HG03039 (cell line): ENCODE measurements around the gene ZP1.

ENCODE experiments used
- ATAC-seq: cut with Tn5 transposase; IDR thresholded peaks from one replicate; pipeline ENCODE4 v1.9.1; 2021; ENCODE audit warnings: mild to moderate bottlenecking, moderate library complexity; ENCODE audit not compliant: unreplicated experiment

The ZP1 gene

GRCh38 chr11:60858731-60859464, 8.4 kb upstream of the ZP1 start:
- no peak for ATAC-seq

DNA sequence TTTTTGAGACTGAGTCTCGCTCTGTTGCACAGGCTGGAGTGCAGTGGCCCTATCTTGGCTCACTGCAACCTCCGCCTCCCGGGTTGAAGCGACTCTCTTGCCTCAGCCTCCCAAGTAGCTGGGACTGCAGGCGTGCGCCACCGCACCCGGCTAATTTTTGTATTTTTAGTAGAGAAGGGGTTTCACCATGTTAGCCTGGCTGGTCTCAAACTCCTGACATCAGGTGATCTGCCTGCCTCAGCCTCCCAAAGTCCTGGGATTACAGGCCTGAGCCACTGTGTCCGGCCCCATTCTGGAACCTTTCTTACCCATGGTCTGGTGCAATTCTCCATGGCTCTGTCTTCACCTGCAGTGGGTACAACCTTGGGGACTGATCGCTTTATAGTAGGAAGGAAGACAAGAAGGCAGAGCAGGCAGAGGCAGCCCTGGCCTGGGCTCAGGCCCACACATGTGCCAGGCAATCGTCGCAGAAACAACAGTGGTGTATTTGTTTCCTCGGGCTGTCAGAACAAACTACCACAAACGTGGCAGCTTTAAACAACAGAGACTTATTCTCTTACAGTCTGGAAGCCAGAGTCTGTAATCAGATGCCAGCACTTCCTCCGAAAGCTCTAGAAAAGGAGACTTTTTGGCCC, 7.6 kb upstream of the ZP1 start:
- no peak for ATAC-seq

DNA sequence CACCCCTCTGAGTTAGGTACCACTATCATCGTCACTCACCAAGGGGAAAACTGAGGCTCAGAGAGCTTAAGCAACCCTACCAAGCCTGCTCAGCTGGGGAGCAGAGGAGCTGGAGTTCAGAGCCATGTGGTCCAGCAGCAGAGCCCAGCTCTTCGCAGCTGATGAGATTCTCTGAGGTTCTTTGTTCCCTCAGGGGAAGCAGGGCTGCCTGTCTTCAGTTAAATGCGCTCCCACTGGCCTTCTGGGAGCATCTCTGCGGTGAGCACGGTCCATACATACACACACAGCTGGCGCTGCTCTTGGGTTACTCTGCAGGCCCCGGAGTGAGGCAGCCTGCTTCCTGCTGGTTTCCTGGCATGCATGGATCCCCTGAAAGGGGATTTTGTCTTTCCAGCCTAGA, 6.4 kb upstream of the ZP1 start:
- ATAC-seq = no peak

DNA sequence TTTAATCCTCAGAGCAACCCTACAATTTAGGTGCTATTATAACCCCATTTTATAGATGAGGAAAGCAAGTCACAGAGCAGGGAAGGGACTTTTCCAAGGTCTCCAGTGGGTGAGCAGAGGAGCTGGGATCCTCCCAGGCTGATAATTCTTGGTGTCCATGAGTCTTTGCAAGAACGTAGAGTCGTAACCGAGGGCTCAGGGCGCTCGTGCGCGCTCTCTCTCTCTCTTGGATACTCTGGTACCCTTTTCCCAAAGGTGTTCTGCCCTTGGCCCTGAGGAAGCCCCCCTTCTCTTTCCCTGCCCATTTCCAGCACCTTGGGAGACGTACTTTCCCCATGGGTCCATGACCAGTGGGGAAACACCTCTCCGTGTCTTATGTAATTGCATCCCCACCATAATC, 5.2 kb upstream of the ZP1 start:
- no peak for ATAC-seq

- ATAC-seq = no peak
These were observed 3.5 kb upstream of the ZP1 start for GRCh38 chr11:60863550-60864521.

DNA sequence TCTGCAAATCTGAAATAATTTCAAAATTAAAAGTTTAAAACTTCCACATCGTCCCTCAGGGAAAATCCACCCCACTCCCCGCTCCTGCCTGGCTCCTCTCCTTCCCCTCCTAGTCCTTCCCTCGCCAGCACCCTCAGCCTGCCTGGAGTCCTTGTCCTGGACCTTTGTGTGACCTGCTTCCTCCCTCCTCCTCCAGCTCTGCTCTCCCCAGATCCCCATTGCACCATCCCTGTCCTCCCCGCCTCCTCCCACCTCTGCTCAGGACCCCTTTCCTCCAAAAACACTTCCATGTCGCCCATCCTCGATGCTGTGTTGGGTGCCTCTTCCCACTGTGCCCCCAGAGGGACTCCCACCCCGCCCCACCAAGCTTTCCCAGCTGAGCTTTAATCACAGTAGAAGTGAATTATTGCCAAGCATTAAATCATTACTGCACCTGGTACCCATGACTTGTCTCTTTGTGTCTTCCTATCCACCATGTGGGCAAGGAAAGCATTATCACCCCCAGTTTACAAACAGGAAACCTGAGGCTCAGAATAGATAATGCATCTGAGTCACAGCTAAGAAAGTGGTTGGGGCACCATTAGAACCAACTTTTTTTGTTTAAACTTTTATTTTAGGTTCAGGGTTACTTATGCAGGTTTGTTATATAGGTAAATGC, 2.4 kb upstream of the ZP1 start:
- ATAC-seq = no peak

DNA sequence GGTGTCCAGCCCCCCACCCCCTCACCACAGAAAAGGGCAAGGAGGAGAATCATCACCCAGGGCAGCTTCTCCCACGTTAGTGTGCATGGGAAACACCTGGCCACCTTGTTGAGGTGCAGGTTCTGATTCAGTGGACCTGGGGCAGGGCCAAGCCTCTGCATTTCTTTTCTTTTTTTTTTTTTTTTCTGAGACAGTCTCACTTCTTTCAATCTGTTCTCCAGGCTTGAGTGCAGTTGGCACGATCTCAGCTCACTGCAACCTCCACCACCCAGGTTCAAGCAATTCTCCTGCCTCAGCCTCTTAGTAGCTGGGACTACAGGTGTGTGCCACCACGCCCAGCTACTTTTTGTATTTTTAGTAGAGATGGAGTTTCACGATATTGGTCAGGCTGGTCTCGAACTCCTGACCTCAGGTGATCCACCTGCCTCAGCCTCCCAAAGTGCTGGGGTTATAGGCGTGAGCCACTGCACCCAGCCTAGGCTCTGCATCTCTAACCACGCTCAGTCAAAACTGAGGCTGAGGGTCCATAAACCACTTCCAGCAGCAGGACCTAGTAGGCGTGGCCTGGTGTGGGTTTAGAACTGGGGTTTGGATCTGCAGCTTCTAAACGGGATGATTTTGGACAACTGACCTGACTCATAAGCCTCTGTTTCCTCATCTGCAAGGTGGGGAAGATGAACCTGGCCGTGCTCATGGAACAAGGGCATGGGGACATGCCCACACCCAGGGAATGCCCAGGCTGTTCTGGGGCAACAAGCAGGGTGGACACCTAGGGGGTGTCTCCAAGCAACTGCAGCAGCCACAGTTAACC, 734 bp downstream of the ZP1 start:
- no peak for ATAC-seq

GRCh38 chr11:60868682-60869450, 1.5 kb downstream of the ZP1 start:
- no peak for ATAC-seq

GRCh38 chr11:60869451-60869825, 2.1 kb downstream of the ZP1 start:
- ATAC-seq = no peak

GRCh38 chr11:60870276-60870675, 2.9 kb downstream of the ZP1 start:
- no peak for ATAC-seq

GRCh38 chr11:60870733-60871377, 3.5 kb downstream of the ZP1 start:
- ATAC-seq = no peak

DNA sequence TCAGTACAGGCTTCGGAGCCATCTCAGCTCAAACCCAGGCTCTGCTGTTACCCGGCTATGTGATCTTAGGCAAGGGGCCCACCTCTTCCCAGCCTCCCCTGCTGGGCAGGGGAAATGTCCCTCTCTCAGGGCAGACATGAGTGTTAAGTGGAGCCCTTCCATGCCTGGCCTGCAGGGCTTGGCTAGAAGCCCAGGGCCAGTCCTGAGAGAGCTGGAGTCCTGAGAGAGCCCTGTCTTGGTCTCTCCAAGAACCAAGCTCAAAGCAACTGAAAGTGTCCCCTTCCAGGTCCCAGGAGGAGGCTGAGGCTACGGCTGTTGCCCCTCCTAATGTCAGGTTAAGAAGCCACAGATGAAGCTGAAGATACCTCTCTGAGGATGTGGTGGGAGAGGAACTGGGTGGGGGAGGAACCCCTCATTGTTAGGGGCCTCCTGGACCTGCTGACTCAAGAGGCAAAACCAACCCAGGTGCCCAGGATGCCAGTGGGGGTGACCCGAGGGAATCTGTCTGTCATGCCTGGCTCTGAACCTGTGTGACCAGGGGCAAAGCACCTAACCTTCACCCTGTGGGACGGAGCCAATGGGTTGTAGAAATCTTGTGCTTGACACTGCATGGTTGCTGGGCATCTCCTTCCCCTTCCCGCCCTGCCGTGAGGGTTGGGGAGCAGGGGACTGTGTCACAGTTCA, 4.2 kb downstream of the ZP1 start:
- no peak for ATAC-seq

GRCh38 chr11:60872124-60872960, 5.0 kb downstream of the ZP1 start:
- ATAC-seq = no peak

- no peak for ATAC-seq
These were observed 5.7 kb downstream of the ZP1 start for GRCh38 chr11:60872961-60873524.

- no peak for ATAC-seq
These were observed 6.2 kb downstream of the ZP1 start for GRCh38 chr11:60873533-60873932.

DNA sequence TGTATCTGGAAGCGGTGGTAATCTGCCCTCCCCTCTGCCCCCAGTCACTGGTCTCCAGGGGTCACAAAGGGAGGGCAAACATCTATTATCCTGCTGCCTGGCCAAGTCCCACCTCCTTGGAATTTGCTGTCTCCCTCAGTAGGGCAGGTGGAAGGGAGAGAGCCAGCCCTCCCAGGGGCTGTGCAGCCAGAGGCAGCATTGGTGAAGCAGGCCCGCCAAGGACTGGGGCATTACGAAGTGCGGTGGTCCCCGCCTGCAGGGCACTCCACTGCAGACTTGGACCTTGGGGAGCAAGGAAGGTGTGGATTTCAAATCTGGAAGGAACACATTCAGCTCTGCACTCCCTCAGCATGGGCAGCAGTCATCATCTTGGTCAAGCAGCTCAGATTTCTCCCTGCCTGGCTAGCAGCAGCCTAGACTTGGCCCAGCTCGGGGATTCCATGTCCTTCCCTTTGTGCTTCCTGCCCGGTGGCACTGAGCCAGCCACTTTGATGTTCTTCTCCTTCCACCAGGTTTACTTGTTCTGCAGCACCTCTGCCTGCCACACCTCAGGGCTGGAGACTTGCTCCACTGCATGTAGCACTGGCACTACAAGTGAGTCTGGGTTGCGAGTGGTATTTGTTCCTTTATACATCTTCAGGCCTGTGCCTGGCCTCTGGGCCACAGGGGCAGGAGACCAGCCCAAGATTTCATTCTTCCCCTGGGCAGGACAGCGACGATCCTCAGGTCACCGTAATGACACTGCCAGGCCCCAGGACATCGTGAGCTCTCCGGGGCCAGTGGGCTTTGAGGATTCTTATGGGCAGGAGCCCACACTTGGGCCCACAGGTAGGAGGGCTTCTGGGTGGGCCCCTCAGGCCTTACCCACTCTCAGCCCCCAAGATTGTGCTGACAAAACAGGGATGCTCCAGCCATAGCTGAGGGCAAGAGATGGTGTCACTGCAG, 7.4 kb downstream of the ZP1 start:
- no peak for ATAC-seq
